ENCODE measurements around the gene TNIP3. TPM values are rescaled to one million over a fixed set of nuclear protein-coding genes. Genes with fewer than 3 reads are reported as not detected.
"Not testable (repeated sequence)": the region's sequence is repeated elsewhere in the genome, so short reads cannot be mapped to it uniquely, and the experiment has no call there.

Gene TNIP3, protein sequence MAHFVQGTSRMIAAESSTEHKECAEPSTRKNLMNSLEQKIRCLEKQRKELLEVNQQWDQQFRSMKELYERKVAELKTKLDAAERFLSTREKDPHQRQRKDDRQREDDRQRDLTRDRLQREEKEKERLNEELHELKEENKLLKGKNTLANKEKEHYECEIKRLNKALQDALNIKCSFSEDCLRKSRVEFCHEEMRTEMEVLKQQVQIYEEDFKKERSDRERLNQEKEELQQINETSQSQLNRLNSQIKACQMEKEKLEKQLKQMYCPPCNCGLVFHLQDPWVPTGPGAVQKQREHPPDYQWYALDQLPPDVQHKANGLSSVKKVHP
- under 1 TPM; 0.12 to 0.47 TPM for total RNA-seq
- 0 to 0.45 reads per million in 2 donors for total RNA-seq

DNA sequence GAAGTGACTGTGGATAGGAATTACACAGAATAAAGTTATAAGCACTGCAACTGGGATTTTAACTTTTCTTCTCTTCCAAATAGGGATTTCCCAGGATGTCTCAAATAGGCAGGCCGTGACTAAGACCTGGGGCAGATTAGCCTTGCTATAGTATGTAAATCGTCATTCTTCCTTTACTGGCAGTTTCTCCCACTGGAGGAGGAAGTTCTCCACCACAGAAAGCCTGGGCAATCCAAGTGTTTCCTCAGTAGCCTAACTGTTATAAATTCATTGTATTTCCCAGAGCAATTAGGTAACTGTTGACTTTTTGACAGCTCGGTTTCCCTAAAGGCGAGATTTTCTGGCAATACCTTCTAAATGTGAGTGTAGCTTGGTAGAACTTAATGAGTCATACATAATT is at the start of gene TNIP3:
Gene TNIP3, minus strand, starts transcription at position 31 of the 400 bp plus-strand sequence. CDS start 196 bp downstream, outside the sequence.
- Mint-ChIP-seq H3K4me1 (peaks cover 19% of the 10 kb centered on the region), H3K27me3 (no peaks in the 10 kb centered on the region), H3K36me3 (ENCODE audit: low read depth) (no peaks in the 10 kb centered on the region), H3K4me3 (no peak within 1 kb of the TSS), H3K27ac (peak within 1 kb of the TSS; percentile 83)
- no peaks in the 10 kb centered on the region for H3K9me3 ChIP-seq (ENCODE audit: control insufficient read depth, low read length, poor library complexity, severe bottlenecking)
- no peak for DNase-seq
- no peak for ATAC-seq

DNA sequence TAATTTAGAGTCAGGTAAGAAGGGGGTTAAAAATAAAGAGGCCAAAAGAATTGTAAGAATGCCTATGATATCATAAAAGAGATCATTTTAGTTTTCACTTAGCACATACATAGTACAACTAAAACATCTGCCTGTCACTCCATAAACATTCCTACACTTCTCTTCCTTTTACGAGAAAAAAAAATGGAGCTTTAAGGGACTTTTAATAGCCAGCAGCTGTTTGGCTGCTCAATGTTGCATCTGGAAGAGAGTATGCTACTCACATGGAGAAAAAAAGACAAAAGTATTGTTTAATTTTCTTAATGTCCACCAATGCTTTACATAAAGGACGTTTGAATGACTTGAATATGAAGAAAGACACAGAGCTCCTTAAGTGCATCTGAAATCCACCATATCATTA is 48.7 kb upstream of the TNIP3 start:
- no peaks in the 10 kb centered on the region for H3K27me3 Mint-ChIP-seq

DNA sequence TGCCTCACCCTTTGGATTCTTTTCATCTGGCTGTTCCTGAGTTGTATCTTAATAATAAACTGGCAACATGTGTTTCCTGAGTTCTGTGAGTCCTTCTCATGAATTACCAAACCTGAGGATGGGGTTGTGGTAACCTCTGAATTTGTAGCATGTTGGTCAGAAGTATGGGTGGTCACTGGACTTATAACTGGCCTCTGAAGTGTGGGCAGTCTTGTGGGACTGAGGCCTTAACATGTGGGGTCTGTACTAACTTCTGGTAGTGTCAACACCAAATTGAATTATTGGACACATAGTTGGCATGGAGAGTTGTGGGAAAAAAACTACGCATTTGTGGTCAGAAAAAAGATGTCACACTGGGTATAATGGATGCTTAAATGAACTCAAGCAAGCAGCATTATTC is 45.0 kb upstream of the TNIP3 start:
- no peak for ATAC-seq
- H3K4me3 Mint-ChIP-seq, result no peak overlapping the region
- peaks cover 4% of the 10 kb centered on the region for H3K4me1 Mint-ChIP-seq
- H3K27me3 Mint-ChIP-seq, result no peaks in the 10 kb centered on the region
- H3K36me3 Mint-ChIP-seq (ENCODE audit: low read depth), result peaks cover 2% of the 10 kb centered on the region
- H3K27ac Mint-ChIP-seq, result no peak overlapping the region
- no peaks in the 10 kb centered on the region for H3K9me3 ChIP-seq (ENCODE audit: control insufficient read depth, low read length, poor library complexity, severe bottlenecking)
- no peak for DNase-seq

More for the DNA sequence above, 48.7 kb upstream of the TNIP3 start:
- ATAC-seq (no peak), DNase-seq (no peak)
- H3K27ac Mint-ChIP-seq, result no peak overlapping the region
- no peaks in the 10 kb centered on the region for H3K9me3 ChIP-seq (ENCODE audit: control insufficient read depth, low read length, poor library complexity, severe bottlenecking)
- peaks cover 2% of the 10 kb centered on the region for H3K4me1 Mint-ChIP-seq
- no peak overlapping the region for H3K4me3 Mint-ChIP-seq
- no peaks in the 10 kb centered on the region for H3K36me3 Mint-ChIP-seq (ENCODE audit: low read depth)

DNA sequence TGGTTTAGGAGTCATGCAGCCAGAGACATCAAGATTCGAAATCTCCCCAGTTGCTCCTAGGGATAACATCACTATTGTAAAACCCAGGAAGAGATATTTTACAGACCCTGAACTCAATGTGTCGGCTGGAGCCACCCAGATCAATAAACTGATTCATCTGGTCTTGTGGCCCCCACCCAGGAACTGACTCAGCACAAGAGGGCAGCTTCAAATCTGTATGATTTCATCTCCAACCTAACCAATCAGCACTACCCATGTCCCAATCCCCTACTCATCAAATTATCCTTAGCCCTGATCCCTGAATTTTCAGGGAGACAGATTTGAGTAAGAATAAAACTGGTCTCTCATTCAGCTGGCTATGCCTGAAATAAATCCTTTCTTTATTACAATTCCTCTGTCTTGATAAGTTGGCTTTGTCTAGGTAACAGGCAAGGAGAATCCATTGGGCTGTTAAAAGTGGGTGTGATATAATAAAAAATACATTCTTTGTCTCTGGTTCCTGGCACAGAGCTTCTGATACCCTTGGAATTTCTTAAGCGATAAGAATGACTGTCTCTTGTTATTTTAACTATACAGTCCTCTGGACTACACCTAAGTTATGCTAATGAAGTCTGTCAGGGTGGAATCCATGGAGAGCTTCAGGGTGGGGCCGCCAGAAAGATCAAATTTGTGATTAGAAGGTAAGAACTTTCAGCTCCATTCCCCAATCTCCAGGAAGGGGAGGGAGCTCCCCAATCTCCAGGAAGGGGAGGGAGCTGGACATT is 44.3 kb upstream of the TNIP3 start:
- no peak for DNase-seq
- no peak overlapping the region for H3K4me3 Mint-ChIP-seq
- H3K4me1 Mint-ChIP-seq, result peaks cover 2% of the 10 kb centered on the region
- H3K36me3 Mint-ChIP-seq (ENCODE audit: low read depth), result peaks cover 2% of the 10 kb centered on the region
- H3K27me3 Mint-ChIP-seq, result no peaks in the 10 kb centered on the region
- H3K9me3 ChIP-seq (ENCODE audit: control insufficient read depth, low read length, poor library complexity, severe bottlenecking), result no peaks in the 10 kb centered on the region
- H3K27ac Mint-ChIP-seq, result no peak overlapping the region
- ATAC-seq, result no peak

DNA sequence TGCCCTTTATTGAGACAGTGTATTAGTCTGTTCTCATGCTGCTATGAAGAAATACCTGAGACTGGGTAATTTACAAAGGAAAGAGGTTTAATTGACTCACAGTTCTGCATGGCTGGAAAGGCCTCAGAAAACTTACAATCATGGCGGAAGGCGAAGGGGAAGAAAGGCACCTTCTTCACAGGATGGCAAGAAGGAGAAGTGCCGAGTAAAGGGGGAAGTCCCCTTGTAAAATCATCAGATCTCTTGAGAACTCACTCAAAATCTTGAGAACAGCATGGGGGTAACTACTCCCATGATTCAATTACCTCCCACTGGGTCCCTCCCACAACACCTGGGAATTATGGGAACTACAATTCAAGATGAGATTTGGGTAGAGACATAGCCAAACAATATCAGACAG is 41.7 kb upstream of the TNIP3 start:
- H3K9me3 ChIP-seq (ENCODE audit: control insufficient read depth, low read length, poor library complexity, severe bottlenecking); H3K36me3 Mint-ChIP-seq (ENCODE audit: low read depth); ATAC-seq; DNase-seq; H3K27ac Mint-ChIP-seq; H3K4me3 Mint-ChIP-seq; H3K4me1 Mint-ChIP-seq; H3K27me3 Mint-ChIP-seq: not testable (repeated sequence)

DNA sequence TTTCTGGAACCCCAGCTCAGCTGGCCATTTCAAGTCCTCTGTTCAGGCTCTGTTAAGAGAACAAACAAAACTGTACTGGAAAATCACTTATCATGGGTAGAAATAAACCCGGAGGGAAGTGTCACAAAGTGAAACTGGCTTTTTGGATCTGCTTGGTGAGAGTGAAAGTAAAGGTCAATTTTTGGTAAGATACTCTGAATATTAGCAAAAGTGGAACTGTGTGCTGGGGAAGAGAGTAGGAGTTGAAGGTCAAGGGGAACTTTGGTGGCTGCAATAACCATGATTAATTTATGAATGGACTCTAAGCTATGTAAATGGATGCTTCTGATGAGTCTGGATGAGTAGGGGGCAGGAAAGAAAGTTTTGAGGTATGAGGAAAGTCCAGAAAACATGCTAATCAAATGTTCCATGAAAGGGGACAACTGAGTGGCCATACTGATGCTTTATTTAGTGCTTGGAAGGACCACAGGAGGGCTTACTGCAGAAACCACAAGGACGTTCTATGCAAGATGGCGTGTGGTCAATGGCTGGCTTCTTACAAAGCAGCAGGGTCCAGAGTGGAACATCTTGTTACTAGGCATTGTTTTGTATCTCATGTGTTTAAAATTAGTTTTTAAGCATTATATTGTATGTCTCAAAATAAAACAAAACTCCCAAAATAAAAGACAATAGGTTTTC is 36.8 kb upstream of the TNIP3 start:
- Mint-ChIP-seq H3K27me3 (no peaks in the 10 kb centered on the region), H3K27ac (peak overlapping the region; percentile 17), H3K36me3 (ENCODE audit: low read depth) (no peaks in the 10 kb centered on the region), H3K4me3 (peak overlapping the region; percentile 0), H3K4me1 (peaks cover 17% of the 10 kb centered on the region)
- H3K9me3 ChIP-seq (ENCODE audit: control insufficient read depth, low read length, poor library complexity, severe bottlenecking), result no peaks in the 10 kb centered on the region
- no peak for DNase-seq
- ATAC-seq, result no peak

DNA sequence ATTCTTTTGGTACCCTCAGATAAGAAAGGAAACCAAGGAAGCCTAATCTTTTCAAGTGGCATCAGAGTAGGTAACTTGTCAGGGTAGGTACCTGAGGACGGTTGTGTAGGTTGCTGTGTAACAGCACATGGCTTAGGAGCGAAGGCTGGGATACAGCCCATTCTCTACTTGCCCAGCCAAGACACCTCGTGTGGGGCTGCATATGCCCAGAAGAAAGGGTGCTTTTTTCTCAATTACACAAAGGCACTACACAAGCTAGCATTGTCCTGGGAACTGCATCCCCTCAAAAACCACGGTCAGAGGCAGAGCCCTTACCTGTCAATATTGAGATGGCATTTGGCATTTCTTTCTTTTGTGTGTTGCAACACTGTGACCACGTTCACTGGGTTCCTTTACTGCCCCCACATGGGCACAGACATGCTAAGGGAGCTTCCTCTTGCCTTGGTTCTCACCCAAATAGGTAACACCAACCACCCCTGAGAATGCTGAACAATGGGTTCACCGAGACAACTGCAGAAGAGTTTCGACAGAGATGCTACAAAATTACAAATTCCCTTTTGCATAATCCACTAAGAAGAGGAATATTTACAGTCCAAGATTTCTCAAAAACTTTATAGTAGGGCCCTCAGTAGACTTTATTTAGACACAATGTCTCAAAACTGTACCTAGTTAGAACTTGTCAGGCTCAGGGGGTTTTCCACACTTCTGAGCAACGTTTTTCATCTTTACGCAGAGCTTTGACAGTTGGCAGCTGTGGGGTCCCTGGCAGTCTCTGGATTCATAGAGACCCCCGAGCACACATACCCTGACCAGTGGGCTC is 35.8 kb upstream of the TNIP3 start:
- H3K27me3 Mint-ChIP-seq, result no peaks in the 10 kb centered on the region
- H3K4me3 Mint-ChIP-seq, result no peak overlapping the region
- peaks cover 17% of the 10 kb centered on the region for H3K4me1 Mint-ChIP-seq
- H3K27ac Mint-ChIP-seq, result peak overlapping the region; percentile 17
- DNase-seq (peak in 1 of 3 donors; percentile 9), ATAC-seq (peak; percentile 89)
- H3K36me3 Mint-ChIP-seq (ENCODE audit: low read depth), result no peaks in the 10 kb centered on the region
- H3K9me3 ChIP-seq (ENCODE audit: control insufficient read depth, low read length, poor library complexity, severe bottlenecking), result no peaks in the 10 kb centered on the region

DNA sequence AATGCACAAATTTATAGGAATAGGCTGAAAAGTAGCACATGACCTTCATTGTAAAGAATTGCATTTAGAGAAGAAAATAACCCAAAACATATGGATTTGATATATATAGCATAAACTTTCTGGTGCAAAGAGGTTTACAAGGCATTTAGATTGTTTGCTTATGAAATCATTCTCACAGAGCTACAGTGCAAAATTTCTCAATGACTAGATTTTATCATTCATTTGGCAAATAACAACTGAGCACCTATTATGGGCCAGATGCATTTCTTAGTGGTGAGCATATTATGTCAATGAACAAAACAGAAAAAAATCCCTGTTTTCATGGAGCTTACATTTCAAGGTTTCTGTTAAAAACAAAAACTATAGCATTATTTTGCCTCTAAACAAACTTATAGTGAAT is 34.1 kb upstream of the TNIP3 start:
- Mint-ChIP-seq H3K36me3 (ENCODE audit: low read depth) (no peaks in the 10 kb centered on the region), H3K27me3 (no peaks in the 10 kb centered on the region), H3K4me3 (no peak overlapping the region), H3K27ac (no peak overlapping the region), H3K4me1 (peaks cover 17% of the 10 kb centered on the region)
- ATAC-seq (no peak), DNase-seq (no peak)
- no peaks in the 10 kb centered on the region for H3K9me3 ChIP-seq (ENCODE audit: control insufficient read depth, low read length, poor library complexity, severe bottlenecking)

DNA sequence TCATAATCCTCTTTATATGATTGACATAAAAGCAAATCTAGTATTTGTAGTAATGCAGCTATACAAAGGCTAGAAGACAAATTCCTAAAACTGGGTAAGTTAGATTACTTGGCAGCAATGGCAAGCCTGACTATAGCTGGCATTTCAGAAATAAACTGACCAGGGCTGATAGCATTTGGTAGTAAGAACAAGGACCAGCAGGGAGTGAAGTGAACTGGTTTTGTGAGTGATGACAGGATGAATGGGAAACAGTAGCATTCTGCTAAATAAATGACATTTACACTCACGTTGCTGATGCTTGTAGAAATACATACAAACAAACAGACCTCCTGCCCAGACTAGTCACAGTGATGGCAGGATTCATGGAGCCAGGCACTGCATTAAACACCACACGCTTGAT is 31.5 kb upstream of the TNIP3 start:
- ATAC-seq, result no peak
- no peak overlapping the region for H3K4me3 Mint-ChIP-seq
- no peak overlapping the region for H3K27ac Mint-ChIP-seq
- no peaks in the 10 kb centered on the region for H3K27me3 Mint-ChIP-seq
- H3K36me3 Mint-ChIP-seq (ENCODE audit: low read depth), result no peaks in the 10 kb centered on the region
- peaks cover 25% of the 10 kb centered on the region for H3K4me1 Mint-ChIP-seq
- no peak for DNase-seq
- H3K9me3 ChIP-seq (ENCODE audit: control insufficient read depth, low read length, poor library complexity, severe bottlenecking), result no peaks in the 10 kb centered on the region

DNA sequence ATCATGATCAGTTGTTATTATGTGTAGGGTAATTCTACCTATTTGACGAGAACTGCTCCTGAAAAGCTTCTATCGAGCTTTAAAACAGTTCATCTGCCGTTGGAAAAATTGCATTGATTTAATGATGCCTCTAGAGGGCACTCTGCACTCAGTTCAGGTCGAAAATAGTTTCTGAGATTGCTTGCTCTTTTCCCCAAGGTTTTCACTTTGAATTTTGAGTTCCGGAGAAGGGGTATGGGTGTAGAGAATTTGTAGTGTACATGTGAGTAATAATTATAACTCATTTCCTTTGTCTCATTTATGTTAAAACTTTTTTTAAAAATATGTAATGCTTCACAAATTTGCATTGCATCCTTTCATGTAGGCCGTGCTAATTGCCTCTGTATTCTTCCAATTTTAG is 28.4 kb upstream of the TNIP3 start:
- Mint-ChIP-seq H3K27me3 (no peaks in the 10 kb centered on the region), H3K36me3 (ENCODE audit: low read depth) (no peaks in the 10 kb centered on the region), H3K4me3 (peak overlapping the region; percentile 56), H3K4me1 (peaks cover 31% of the 10 kb centered on the region), H3K27ac (peak overlapping the region; percentile 43)
- no peaks in the 10 kb centered on the region for H3K9me3 ChIP-seq (ENCODE audit: control insufficient read depth, low read length, poor library complexity, severe bottlenecking)
- ATAC-seq (peak; percentile 33), DNase-seq (no peak)

DNA sequence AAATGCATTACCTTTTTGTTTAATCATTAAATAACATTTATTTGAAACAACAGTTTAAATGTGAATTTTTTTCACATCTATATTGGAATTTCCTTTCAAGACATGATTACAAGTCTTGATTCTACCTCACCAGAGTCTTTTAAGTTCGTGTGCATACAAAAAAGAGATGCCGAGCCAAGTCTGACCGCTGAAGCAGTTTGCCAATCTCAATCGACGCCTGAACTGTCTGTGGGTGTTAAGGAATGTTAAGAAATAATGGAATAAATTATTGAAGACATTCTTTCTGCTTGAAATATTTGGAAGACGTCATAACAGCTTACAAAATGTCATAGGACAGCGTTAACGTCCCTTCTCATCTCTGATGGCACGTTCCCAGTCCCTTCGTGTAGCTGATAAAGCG is 27.9 kb upstream of the TNIP3 start:
- H3K36me3 Mint-ChIP-seq (ENCODE audit: low read depth), result no peaks in the 10 kb centered on the region
- no peaks in the 10 kb centered on the region for H3K27me3 Mint-ChIP-seq
- no peaks in the 10 kb centered on the region for H3K9me3 ChIP-seq (ENCODE audit: control insufficient read depth, low read length, poor library complexity, severe bottlenecking)
- peak overlapping the region; percentile 56 for H3K4me3 Mint-ChIP-seq
- no peak for ATAC-seq
- DNase-seq, result no peak
- peaks cover 31% of the 10 kb centered on the region for H3K4me1 Mint-ChIP-seq
- peak overlapping the region; percentile 43 for H3K27ac Mint-ChIP-seq

DNA sequence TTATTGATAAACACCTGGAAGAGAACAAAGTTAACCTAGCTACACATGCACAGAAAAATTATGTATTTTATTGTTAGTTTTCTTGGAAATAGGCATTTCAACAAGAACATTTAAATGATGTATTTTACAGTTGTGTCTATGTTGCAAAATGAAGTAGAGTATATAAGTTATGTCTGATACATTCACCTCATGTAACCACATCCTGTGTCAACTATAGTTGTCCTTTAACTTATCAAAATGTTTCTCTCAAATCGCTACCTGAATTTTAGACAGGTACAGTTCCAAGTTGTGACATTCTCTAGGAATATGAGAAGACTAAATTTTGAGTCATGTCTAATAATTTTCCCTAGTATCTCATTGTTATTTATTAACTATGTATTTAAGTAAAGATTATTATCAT is 27.2 kb upstream of the TNIP3 start:
- no peaks in the 10 kb centered on the region for H3K9me3 ChIP-seq (ENCODE audit: control insufficient read depth, low read length, poor library complexity, severe bottlenecking)
- no peak for DNase-seq
- H3K4me1 Mint-ChIP-seq, result peaks cover 31% of the 10 kb centered on the region
- peak overlapping the region; percentile 88 for H3K27ac Mint-ChIP-seq
- H3K4me3 Mint-ChIP-seq, result no peak overlapping the region
- H3K27me3 Mint-ChIP-seq, result no peaks in the 10 kb centered on the region
- no peak for ATAC-seq
- H3K36me3 Mint-ChIP-seq (ENCODE audit: low read depth), result no peaks in the 10 kb centered on the region

DNA sequence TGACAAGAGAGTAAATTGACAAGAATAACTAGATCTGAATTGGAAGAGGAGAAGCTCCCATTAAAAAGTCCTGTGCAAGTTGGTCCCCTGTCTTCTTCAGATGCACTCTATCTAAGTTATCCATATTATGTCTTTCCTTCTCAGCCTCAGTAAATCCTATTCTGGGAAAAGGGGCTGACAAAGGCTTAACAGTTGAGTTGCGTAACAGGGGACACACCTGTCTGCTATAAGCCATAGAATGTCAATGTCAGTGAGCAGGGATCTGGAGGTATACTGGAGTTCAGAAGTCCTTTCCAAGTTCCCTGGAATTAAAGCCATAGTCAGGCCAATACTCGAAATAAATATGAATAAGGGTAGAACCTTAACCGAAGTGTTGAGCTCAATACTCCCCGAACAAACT is 26.3 kb upstream of the TNIP3 start:
- DNase-seq, result no peak
- no peaks in the 10 kb centered on the region for H3K9me3 ChIP-seq (ENCODE audit: control insufficient read depth, low read length, poor library complexity, severe bottlenecking)
- ATAC-seq, result no peak
- Mint-ChIP-seq H3K4me3 (peak overlapping the region; percentile 83), H3K36me3 (ENCODE audit: low read depth) (no peaks in the 10 kb centered on the region), H3K27ac (peak overlapping the region; percentile 88), H3K4me1 (peaks cover 34% of the 10 kb centered on the region), H3K27me3 (no peaks in the 10 kb centered on the region)
